Left renal cortex interstitium (tissue), 4 donors: ENCODE results near the gene VAT1L. TPM values are rescaled to one million over a fixed set of nuclear protein-coding genes. Genes with fewer than 3 reads are reported as not detected.
A peak's percentile ranks its signal among the peaks of the same experiment; 100 is the strongest.
"Not testable (repeated sequence)": the region's sequence is repeated elsewhere in the genome, so short reads cannot be mapped to it uniquely, and the experiment has no call there.

Experiments
- DNase-seq, 4 donors: peaks; one replicate each; pipeline ENCODE4 v3.0.0-alpha.2; 2013; ENCODE audit warnings: low read depth in 4 of 4, low spot score in 2 of 4, missing footprints in 1 of 4
- polyA plus RNA-seq, 4 donors: library from polyadenylated mRNA; unstranded; fragments of 120-200 nt; gene quantifications; one replicate each; pipeline ENCODE4 v1.2.1, GENCODE V29; 2013; ENCODE audit not compliant: insufficient read length in 4 of 4

Gene VAT1L
- polyA plus RNA-seq, 4 donors: 3.6 to 5.1 (median 4.8) TPM

DNA sequence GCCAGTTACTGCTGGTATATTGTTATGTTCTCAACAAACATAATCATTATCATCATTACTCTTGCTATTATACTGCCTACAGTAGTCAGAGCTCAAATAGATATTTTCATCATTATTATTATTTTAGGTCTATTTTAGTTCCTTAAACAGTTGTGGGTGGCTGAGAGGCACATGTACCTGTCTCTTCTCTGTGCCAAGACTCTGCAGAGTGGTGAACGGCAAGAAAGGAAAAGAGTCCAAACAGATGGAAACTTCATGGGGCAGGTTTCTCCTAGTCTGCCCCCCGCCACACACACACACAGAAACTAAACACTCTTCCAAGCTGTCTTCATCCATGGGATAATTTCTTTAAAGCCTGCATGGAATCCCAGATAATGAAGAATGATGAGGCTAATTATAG lies 156.3 kb downstream of the VAT1L start:
- no peak for DNase-seq

GRCh38 chr16:77945126-77945525 lies 156.8 kb downstream of the VAT1L start:
- no peak for DNase-seq

- DNase-seq: no peak
Measured at GRCh38 chr16:77946823-77947222, 158.5 kb downstream of the VAT1L start.

GRCh38 chr16:77947590-77947989 lies 159.2 kb downstream of the VAT1L start:
- DNase-seq: not testable (repeated sequence)

GRCh38 chr16:77948835-77949234 lies 160.5 kb downstream of the VAT1L start:
- no peak for DNase-seq

DNA sequence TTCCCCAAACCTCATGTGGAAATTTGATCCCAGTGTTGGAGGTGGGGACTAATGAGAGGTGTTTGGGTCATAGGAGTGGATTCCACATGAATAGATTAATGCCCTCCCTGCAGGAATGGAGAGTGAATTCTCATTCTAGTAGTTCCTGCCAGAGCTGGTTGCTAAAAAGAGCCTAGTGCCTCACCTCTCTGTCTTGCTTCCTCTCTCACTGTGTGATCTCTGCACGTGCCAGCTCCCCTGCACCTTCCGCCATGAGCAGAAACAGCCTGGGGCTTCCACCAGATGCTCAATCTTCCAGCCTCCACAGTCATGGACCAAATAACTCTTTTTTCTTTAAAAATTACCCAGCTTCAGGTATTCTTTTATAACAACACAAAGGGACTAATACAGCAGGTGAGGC lies 161.1 kb downstream of the VAT1L start:
- DNase-seq: no peak

DNA sequence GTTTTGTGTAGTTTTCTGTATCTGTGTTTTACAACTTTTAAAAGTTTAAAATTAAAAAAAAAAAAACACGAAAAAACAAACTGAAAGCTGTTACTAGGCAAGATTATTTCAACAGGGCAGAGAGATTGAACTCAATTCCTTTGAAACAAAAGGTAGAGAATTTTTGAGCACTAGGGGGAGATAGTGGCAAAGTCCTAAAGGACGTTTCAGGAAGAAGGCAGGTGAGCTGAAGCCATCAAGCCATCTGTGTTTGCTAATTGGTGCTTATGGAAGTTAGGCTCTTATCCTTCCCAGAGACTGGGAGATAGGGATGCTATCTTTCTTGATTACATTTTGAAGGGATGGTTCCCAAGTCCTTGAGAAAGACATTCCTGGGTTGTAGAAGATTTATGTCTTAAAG lies 163.4 kb downstream of the VAT1L start:
- DNase-seq: no peak

DNA sequence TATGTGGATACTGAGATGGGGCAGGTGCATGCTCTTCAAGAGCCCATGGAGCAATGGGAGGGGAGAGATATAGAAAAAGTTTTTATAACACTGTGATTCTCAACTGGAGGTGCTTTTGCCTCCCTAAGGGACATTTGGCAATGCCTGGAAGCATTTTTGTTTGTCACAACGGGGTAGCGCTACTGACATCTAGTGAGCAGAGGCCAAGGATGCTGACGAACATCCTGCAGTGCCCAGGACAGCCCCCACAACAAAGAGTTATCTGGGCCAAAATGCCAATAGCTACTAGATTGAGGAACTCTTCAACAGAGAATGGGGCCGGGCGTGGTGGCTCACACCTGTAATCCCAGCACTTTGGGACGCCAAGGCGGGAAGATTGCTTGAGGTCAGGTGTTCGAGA lies 166.8 kb downstream of the VAT1L start:
- DNase-seq: no peak

DNA sequence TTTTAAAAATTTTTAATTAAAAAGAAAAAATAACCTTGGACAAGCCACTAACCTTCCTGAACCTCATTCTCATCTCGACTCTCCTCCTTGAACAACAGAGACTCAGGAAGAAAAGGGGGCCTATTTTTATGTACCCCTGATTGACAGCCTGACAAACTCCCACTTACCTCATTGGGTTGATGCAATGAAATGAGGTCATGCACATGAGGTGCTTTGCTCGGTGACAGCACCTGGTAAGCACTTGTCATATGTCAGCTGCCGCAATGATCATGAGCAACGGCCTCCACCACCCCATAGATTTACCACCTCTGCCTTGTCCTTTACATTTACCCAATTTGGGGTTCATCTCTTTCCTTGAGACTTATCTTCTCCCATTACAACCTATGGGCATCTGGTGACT lies 167.9 kb downstream of the VAT1L start:
- no peak for DNase-seq

DNA sequence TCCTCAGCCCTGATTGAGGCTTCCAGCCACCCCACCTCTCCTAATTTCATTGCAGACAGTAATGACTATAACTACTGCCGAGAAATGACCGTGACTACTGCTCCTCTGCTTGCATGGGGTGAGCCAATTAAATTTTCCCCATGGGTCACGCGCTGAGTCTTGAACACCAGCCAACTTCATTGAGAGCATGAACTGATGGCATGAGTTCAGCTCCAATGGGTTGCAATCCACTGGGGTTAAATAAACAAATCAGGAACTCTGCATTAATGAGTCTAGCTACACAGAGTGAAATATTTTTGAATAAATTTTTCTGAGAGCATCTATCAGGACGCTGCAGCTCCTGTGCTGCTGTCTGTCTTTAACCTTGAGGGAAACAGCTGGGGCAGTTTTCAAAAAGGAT lies 172.4 kb downstream of the VAT1L start:
- no peak for DNase-seq

DNA sequence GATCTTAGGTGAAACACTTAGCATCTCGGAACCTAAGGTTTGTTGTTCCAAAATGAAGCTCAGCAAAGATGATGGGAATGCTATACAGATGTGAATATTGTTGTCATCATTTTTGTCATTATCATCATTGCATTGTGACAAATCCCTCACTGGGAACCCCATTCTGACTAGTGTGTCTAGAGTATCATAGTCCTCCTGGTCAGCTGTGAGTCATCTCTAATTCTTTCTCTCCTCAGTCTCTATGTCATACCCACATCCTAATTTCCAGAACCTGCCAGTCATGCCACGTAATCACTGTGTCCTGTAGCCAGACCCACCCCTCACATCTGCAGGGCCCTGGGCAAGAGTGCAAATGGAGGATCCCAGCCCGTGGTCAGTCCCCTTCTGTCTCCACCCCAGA lies 173.4 kb downstream of the VAT1L start:
- DNase-seq: no peak

DNA sequence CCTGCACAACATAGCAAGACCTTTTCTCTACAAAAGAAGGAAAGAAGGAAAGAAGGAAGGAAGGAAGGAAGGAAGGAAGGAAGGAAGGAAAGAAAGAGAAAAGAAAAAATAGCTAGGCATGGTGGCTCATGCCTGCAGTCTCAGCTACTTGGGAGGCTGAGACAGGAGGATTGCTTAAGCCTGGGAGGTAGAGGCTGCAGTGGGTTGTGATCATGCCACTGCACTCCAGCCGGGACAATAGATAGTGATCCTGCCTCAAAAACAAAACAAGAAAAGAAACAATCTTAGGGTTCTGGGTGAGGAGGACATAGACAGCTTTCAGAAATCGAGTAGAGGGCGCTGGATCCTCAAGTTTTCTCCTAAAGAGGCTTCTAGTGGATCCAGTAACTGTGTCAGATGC lies 174.3 kb downstream of the VAT1L start:
- no peak for DNase-seq

DNA sequence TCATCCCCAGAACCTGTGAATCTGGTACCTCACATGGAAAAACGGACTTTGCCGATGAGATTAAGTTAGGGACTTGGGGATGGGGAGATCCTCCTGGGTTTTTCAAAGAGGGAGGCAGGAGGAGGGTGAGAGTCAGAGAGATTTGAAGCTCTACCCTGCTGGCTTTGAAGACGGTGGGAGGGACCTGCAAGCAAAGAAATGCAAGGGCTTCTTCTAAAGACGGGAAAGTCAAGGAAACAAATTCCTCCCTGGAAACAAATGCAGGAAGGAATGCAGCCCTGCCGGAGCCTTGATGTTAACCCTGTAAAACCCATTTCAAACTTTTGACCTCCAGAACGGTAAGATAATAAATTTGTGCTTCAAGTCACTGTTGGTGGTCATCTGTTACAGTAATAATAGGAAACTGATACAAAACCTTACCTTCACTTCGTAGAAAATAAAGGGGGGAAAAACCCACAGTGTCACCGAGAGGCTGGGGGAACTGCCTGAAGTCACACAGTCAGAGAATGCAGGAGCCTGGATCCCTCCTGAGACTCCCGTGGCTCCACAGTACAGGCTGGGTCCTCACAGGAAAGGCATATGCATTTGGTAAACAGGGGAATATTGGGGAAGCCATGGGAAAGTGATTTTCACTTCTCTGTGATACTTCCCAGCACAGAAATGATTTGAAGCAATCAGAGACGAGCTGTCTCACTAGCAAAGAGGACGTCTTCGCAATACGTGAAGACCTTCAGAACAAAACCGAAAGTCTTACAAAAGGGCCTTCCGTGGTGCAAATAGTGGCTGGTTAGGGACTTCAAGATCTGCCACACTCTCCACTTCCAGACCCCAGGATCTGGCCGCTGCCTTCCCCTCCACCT lies 175.1 kb downstream of the VAT1L start:
- DNase-seq: no peak

GRCh38 chr16:77965346-77965745 lies 177.0 kb downstream of the VAT1L start:
- no peak for DNase-seq

GRCh38 chr16:77967054-77967904 lies 178.9 kb downstream of the VAT1L start:
- no peak for DNase-seq

GRCh38 chr16:77969861-77970260 lies 181.5 kb downstream of the VAT1L start:
- DNase-seq: no peak

DNA sequence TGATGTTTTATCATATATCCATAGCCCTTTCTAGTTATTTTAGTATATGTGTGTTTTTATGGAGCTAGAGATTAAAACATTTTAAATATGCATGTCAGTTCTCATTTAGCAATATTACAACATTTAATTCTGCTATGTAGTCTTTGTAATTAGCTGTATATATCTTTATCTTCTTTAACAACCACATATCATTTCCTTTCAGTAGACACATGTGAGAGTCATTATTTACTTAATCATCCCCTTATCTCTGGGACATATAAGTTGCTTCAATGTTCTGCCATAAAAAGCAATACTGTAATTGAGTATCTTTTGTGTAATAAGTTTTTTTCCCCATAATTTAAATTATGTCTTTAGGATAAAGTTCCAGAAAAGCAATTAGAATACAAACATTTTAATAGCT lies 182.0 kb downstream of the VAT1L start:
- DNase-seq: no peak

DNA sequence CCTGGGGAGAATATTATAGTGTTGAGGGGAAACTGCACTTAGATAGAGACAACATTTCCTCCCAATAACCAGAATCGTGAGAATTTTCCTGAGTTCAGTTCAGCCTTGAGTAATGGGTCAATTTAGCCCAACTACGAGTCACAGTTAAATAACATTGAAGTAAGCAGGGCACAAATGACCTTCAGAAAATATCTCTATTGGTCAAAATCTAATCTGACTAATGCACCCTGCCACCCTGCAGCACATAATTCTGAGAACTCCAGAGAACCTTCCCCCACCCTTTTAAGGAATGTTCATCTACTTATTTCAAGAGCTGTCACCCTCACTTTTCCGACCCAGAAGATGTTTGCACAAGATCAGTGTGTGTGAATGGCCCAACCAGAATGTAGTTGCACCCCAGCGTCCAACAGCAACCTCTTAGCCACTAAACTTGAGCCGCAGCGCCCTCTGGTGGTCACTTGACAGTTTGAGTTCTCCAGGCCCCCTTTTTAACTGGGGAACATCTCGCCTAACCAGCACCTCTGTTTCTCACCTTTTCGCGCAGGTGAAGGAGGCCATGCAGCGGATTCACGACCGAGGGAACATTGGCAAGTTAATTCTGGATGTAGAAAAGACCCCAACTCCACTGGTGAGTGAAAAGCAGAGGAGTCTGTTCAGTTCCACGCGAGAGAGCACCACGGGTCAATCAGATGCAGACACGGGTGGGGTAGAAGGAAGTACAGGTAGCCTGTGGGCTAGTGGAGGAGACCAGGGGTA lies 183.1 kb downstream of the VAT1L start:
- DNase-seq: peak; percentile 31 to 54 (median 38)

DNA sequence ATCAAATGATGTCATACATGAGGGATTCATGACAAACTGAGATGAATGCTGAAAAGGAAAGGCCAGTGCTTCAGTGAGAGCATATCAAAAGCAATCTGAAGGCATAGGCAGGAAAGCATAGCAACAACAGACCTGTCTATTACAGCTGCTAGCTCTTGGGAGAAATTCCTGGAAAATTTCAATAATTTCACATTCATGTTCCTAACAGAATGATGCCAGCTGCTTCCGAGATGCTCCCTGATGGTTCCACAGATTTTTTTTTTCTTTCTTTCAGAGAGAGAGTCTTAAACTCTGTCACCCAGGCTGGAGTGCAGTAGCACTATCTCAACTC lies 183.7 kb downstream of the VAT1L start:
- DNase-seq: no peak

- DNase-seq: no peak
Measured at GRCh38 chr16:77974883-77975282, 186.5 kb downstream of the VAT1L start.

- DNase-seq: no peak
Measured at GRCh38 chr16:77975942-77976341, 187.6 kb downstream of the VAT1L start.
